Right lobe of liver (tissue), 4 donors: ENCODE data around the gene CEMP1.

Experiments
- POLR2A ChIP-seq: fragments of 450-650 bp; IDR thresholded peaks from one replicate; pipeline ENCODE4 v1.6.1; 2017; ENCODE audit warnings: antibody characterized with exemption, mild to moderate bottlenecking
- TF ChIP-seq, protein P1 (sequence below), 4 donors: fragments of 200-600 bp in 3 of 4; fragments of 450-650 bp in 1 of 4; IDR thresholded peaks; one replicate each; pipeline versions ENCODE4 v1.5.1 to v1.8.0; 2016 to 2022; ENCODE audit warnings: antibody characterized with exemption in 4 of 4, mild to moderate bottlenecking in 2 of 4
- donor health status: DM: no; HTN: no; CAD: no.
- donor health status: DM: no; HTN: no; CAD: no.
- donor health status: DM: no; HTN: yes; CAD: no.

DNA sequence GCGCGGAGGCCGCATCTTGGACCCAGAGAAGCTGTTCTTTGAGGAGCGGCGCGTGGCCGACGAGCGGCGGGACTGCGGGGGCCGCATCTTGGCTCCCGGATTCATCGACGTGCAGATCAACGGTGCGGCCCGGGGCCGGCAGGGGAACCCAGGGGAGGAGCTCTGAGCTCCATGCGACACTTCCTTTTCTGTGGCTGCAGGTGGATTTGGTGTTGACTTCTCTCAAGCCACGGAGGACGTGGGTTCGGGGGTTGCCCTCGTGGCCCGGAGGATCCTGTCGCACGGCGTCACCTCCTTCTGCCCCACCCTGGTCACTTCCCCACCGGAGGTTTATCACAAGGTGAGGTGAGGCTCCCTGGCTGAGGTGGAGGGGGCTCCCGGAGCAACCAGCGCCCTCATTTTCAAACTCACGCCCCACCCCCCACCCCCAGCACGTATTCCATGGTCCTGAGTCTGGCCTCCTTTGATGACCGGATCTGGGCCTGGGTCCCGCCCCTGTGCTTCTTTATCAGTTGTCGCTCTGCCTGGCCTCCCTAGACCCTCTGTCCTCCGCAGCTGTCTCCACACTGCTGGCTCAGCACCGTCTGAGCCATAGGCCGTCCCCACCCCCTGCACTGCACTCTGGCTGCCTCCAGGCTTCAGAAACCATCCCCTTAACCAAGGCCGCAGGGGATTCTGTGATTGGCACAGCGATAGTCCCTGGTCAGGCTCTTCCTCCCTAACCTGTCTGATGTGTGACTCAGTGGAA is 10.2 kb downstream of the CEMP1 start:
- TF ChIP-seq, protein P1, sequence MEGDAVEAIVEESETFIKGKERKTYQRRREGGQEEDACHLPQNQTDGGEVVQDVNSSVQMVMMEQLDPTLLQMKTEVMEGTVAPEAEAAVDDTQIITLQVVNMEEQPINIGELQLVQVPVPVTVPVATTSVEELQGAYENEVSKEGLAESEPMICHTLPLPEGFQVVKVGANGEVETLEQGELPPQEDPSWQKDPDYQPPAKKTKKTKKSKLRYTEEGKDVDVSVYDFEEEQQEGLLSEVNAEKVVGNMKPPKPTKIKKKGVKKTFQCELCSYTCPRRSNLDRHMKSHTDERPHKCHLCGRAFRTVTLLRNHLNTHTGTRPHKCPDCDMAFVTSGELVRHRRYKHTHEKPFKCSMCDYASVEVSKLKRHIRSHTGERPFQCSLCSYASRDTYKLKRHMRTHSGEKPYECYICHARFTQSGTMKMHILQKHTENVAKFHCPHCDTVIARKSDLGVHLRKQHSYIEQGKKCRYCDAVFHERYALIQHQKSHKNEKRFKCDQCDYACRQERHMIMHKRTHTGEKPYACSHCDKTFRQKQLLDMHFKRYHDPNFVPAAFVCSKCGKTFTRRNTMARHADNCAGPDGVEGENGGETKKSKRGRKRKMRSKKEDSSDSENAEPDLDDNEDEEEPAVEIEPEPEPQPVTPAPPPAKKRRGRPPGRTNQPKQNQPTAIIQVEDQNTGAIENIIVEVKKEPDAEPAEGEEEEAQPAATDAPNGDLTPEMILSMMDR (IDR thresholded peaks at IDR 0.05), result no peak
- no peak for TF ChIP-seq POLR2A
